Stromal cell of bone marrow (primary cell): Measurements from ENCODE around the gene OGFOD3.
"Not testable (repeated sequence)": the region's sequence is repeated elsewhere in the genome, so short reads cannot be mapped to it uniquely, and the experiment has no call there.

Experiments
- DNase-seq: peaks from one replicate; pipeline ENCODE4 v3.0.0-alpha.2; 2012; ENCODE audit warnings: low read depth

Gene OGFOD3

GRCh38 chr17:82433560-82434215, 15.3 kb upstream of the OGFOD3 start:
- no peak for DNase-seq

- no peak for DNase-seq
Measured at GRCh38 chr17:82432017-82432416, 13.6 kb upstream of the OGFOD3 start.

DNA sequence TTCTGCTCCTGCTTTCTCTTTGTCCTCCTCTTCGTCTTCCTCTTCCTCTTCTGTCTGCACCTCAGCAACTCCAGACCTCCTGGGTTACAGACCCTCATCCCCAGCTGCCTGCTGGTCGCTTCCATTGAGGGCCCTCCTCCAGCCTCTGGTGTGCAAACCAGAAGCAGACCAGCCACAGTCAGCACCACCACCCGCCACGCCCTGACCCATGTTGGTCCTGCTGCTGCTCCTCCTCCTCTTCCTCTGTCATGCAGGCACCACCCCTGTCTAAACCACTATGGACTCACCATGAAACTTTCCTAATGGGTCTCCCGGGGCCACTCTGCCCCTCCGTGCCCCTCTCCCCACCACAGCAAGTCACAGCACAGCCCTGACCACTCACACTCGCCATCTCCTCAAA, 11.4 kb upstream of the OGFOD3 start:
- no peak for DNase-seq

DNA sequence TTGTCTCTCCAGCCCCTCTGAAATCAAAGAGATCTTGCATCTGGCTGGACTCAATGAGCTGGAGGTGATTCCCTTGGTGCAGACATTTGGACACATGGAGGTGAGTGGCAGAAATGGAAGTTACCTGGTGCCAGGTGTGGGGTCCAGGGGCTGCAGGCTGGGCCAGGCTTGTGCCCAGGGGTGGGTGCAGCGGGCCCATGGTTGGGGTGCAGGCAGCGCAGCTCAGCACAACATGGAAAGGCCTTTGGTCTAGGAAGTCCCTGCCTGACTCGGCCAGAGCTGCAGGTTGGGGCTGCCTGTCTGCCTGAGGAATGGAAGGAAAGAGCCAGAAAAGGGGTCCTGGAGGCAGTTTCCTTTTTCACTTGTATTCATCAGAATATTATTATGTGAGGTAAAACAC, 10.2 kb upstream of the OGFOD3 start:
- DNase-seq = no peak

- no peak for DNase-seq
Measured at GRCh38 chr17:82424863-82425159, 6.4 kb upstream of the OGFOD3 start.

DNA sequence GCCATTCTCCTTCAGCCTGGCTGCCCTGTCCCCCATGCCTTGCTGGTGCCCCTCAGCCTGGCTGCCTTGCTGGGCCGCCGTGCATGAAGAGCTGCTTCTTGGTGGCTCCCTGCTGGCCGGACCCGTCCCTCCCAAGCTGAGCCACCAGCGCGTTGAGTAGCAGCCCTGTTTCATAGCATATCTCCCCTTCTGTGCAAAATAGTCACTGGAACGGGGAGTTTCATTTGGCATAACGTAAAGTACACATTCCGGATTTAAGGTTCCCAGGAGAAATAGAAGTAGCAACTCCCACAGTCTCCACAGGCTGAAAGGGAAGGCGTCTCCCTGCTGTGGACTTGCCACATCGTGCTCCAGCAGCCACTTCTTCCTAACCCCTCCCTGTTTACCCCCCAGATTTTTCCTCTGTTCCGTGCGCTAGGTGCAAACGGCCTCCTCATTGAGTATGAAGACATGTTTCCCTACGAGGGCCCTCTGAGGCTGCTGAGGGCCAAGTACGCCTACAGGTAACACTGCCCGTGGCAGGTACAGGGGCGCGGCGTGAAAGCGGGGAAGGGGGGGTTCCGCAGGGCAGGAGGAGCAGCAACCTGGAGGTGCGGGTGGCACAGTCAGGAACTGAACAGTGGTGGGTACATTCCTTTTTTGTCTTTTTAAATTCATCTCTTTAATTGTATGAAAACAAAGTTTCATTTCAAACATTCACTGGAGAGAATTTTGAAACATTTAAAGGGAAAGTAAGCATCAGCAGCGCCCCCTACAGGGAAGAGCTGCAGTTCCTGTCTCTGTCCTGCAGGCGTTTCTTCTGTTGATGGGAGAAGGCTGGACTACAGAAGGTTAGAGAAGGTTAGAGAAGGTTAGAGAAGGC, 5.8 kb upstream of the OGFOD3 start:
- peak; percentile 34 for DNase-seq

- no peak for DNase-seq
Measured at GRCh38 chr17:82419540-82419939, 1.2 kb upstream of the OGFOD3 start.

GRCh38 chr17:82416771-82417170, 1.6 kb downstream of the OGFOD3 start:
- DNase-seq = no peak

DNA sequence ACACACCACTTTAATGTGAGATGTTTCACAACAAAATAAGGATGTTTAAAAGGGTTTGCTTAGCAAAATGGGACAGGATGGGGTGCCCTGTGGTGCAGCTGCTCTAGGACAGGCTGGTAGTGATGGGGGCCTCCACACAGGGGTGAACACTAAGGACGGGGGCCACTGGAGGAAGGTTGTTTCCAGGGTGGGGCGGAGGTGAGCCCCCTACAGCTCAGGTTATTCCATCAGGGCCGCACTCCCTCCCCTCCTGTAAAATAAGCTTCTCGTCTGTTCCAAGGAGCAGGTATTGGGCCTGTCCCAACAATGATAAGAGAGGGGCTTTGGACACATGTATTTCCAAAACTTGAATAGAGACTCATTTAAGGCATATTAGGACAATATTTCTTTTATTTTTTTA, 2.1 kb downstream of the OGFOD3 start:
- no peak for DNase-seq

GRCh38 chr17:82415786-82416185, 2.6 kb downstream of the OGFOD3 start:
- DNase-seq = no peak

DNA sequence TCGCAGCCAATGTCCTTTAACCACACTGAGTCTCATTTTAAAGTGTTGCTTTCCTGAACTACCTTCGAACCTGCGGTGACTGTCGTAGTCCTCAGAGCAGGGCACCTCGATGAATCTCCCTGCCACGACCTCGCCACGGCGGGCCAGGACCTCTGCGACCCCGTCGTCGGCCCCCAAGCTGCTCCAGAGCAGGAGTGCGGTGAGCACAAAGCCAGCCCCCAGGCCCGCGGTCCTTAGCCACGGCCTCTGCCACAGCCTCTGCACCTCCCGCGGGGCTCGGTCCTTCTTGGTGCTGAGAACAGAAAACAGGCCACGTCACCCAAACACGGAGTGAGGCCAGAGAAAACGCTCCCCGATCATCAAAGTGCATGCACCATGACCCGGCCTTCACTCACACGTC, 3.0 kb downstream of the OGFOD3 start:
- no peak for DNase-seq

DNA sequence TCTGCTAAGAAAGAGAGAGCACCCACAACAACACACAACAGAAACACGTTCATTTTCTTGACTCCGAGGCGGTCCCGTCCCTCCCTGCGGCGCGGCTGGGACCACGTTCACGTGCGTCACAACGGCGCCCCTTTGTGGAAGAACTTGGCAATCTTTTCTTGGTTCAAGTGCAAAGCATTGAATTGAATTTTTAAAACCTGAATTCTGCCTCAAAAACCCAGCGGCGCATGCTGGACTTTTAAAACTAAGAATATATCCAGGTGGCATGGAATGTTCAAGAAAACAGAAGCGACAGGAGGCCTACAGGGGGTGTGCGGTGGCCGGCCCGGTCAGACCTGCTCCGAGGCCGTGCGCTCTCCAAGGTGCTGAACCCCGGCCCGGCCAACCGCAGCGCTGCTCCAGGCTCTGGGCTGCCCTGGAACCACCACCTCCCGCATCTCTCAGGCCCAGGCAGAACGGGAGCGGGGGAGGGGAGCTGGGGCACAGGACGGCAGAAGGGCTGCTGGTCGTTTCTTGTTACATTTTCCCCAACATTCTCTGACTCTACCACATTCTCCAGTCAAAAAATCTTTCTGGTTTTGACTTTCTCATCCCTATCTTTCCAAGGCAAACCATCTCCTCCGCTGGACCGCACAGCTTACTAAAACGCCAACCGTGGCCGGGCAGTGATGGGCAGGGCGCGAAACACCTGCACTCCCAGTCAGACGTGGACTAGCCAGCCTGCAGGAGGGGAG, 3.7 kb downstream of the OGFOD3 start:
- peak; percentile 40 for DNase-seq

DNA sequence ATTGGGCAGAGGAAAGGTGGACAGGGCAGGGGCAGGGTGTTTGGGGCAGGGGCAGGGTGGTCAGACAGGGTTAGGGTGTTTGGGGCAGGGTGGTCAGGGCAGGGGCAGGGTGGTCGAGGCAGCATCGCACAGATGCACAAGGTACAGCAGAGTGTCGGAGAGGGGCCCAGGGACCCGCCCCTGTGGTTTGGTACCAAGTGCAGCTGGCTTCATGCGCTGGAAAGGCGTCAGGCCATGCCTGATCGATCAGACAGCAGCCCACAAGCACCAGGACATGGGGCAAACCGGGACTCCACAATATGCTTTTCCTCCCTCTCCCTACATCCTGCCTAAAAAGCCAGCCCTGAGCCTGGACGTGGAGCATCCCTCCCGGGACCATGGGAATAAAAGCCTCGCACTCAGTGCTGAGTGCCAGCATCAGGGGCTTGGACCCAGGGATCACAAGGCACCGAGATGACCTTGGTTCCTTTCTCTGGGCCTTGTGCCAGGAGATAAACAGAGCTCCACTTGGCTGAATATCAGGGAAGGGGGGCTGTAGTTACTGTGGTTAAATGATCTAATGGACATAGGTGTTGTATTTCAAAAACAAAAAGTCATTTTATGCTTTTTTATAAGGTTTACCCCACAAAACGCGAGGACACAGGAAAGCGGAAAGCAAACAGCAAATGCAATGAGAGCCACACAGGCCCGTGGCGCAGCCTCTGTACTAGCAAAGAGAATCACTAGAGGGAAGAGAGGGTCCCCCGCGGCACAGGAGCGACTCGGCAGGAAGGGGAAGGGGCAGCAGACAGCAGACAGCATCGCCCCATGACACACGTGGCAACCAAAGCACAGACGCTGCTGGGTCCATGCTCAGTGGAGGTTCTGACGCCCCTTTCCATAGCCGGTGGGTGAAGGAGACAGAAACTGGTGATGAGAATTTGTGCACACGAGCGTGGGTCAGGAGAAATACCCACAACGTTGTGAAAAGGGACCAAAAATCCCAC, 5.6 kb downstream of the OGFOD3 start:
- no peak for DNase-seq

DNA sequence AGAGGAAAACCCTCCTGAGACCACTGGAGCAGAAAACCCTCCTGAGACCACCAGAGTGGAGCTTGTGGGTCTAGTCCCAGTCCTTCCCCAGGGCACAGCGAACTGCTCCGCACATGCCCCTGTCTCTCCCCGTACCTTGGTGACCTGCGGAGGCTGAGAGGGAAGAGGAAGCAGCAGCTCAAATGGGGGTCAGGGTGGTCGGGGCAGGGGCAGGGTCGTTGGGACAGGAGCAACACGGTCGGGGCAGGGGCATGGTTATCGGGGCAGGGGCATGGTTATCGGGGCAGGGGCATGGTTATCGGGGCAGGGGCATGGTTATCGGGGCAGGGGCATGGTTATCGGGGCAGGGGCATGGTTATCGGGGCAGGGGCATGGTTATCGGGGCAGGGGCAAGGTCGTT, 6.3 kb downstream of the OGFOD3 start:
- DNase-seq = not testable (repeated sequence)

DNA sequence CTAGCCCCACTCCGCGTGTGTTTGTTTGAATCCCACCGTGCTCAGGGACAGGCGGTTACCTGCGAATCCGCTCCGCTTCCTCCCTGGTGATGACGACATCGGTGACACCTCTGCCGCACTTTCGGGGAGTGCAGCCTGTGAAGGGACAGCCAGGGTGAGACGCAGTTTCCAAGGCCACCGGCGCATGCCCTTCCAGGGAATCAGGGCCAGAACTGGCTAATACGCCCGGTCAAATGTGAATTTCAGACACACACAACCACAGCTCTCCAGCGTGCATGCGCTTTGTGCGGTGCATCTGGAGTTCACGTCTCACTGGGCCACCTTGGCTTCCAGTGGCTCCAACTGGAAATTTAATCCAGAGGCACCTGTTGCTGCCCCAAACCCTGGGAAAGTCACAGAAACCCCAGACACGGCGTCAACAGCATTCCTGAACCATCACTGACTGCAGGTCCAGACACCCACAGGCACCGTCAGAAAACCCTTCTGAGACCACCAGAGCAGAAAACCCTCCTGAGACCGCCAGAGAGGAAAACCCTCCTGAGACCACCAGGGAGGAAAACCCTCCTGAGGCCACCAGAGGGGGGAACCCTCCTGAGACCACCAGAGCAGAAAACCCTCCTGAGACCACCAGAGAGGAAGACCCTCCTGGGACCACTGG, 6.9 kb downstream of the OGFOD3 start:
- DNase-seq = no peak

GRCh38 chr17:82410014-82410716, 8.2 kb downstream of the OGFOD3 start:
- no peak for DNase-seq

GRCh38 chr17:82408938-82409318, 9.5 kb downstream of the OGFOD3 start:
- no peak for DNase-seq

- DNase-seq = no peak
Measured at GRCh38 chr17:82408288-82408937, 10.0 kb downstream of the OGFOD3 start.

DNA sequence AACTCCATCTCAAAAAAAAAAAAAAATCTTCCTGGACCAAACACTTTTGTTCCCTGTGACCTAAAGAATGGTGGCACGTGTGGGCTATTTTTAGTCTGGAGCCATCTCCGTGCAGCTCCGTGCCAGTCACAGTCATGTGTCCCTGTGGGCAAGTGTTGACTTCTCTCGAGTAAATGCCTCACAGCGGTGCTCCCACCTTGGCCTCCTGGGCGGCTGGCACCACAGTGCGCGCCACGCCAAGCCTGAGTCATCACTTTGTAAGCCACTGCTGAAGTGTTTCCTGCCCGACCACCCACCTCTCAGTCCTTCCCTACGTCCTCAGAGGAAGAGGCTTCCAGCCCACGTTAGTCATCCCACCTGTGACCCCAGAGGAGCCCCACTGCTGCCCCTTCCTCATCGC, 11.1 kb downstream of the OGFOD3 start:
- DNase-seq = no peak

DNA sequence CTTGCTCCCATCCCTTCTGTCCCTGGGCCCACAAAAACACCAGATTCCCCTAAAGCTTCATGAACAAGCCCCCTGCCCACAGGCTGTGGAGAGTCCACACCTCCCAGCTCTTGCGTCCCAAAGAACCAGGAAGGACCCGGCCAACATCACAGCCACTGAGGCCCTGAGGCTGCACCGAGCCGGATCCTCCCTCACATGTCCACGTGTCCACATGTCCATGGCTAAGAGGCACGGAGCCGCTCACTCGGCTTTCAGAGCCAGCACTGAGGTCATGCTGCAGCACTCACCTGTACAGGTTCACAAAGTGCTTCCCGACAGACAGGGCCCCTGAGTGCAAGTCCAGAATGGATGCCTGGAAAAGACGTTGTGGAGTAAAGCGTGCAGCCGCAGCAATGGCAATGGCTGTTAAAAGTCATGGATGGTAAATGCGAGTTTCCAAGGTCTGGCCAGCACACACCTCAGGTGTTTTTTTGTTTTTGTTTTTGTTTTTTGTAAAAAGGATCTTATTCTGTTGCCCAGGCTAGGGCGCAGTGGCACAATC, 12.2 kb downstream of the OGFOD3 start:
- no peak for DNase-seq
